Measurements from ENCODE around the gene PRKCB.

PRKCB gene

DNA sequence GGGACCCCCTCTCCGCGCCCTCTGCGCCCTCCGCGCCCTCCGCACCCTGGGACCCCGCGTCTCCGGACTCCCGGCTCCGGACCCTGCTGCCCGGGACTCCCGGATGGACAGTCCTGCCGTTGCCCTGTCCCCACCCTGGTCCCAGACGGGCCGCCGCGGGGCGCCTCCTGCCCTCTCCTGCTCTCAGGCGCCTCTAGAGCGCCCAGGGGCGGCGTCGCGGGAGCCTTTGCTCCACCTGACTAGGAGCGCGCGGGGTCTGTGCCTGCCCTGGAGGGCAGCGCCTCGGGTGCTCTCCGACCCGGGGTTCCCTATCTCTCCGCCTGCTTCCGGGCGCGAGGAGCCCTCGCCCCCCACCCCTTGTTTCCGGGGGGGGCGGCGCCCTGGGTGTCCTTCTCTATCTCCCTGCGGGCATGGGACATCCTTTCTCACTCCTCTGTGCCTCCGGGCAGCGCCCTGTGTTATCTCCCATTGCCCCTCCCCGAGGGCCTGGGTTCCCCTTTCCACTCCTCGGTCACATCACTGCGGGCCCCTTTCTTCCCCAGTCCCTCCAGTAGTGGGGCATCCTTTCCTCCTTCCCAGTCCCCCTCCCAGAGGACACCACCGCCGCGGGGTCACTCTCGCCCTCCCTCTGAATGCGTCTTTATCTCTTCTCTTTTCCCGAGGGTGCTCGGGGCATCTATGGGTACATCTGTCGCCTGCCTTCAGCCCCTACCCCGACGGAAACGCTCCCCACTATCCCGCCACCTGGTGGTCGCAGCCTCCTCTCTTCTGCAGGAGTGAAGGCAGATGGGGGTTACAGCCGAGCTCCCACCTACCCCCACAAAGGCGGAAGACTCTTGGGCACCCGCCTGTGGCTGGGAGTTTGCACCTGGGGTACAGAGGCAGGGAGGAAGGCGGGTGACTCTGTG lies 875 bp downstream of the PRKCB start:
- DNase-seq, result no peak

DNA sequence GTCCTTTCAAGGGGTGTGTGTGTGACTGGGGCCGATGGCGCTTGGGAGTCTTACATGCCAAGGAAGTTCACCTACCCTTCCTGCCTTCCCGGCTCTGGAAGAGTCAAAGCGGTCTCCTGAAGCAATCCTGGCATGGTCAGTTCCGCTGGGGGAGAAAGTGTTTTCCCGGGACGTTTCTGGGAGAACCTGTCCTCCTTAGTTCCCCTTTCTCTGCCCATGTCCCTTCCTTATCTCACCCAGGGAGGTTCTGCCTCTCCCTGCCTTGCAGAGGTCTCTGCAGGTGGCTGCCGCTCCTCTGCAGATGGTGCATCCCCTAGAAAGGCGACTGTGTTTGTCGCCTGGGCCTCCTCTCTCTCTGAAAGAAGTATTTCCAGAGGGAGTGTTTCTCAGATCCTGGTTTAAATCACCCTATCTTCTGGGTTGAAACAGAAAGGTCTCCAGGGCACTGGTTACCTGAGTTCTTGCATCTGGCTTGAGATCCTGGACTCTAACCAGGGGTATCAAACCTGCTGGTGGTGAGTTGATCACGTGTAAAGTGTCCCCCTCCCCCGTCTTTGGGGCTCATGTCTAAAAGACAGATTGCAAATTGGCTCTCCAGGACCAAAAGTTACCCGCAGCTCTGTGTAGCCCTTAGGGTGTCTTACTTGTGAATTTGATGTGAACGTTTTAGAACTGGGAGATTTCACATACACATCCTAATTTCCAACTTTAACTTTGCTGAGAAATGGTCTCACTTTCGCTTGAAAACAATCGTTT lies 1.9 kb downstream of the PRKCB start:
- no peak for DNase-seq

DNA sequence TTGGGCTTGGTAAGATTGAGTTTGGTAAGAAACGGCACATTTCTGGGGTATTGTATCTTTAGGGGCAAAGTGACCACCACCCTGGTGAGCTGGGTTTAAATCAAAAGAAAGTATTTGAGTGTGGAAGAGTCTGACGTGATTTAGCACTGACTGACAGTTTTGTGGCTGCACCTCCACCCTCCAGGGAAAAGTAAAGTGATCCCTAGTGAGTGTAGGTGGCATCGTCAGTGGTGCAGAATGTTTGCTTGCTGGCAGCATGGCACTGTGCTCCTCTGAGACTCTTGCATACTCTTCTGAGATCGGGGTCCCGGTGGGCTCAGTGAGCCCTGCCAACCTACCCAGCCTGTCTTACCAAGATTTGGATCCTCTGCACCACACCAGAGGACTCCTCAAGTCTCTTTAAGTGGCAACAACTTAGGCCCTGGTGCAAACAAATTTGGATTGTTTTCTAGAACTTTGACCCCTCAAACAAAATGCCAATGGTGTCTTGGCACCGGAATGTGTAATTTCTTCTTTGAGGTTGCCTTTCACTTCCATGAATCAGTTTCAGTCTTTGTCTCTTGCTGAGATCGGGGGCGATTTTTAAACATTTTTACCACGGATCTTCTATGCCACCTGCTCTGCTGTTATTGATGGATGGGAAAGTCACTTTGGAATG lies 2.8 kb downstream of the PRKCB start:
- DNase-seq, result no peak

DNA sequence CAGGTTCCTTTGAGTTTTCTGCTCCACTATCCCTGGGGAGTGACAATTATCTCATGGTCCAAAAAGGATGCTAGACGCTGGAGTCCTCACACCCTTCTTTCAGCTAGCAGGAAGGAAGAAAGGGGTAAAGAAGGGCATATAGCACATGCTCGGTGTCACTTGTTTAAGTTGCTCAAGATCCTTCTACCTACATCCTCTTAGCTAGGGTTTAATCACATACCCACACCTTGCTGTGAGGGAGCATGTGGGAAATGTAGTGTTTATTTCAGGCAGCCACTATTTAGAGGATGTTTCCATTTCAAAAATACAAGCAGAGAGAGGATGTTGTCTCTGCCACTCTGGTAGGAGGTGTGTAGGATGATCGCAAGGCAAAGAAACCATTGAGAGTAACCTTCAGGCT lies 4.5 kb downstream of the PRKCB start:
- DNase-seq, result no peak

DNA sequence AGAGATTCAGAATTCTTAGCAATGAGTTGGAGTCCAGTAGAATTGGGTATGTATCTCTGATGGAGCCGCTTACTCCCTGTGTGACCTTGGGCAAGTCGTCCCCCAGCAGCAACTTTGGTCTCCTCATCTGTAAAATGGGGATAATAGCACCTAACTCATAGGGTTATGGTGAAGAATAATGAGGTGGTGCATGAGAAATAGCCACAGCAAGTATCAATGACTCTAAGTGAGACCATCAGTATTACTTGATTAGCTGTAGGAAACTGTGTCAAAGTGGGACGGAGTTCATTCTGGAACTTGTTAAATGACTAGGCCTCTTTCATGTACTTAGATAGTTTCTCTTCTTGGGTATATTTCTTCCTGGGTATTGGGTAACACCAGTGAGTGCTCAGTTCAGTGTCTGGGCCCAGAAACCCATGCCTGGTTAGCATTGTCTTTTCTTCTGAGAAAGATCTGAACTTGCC lies 6.4 kb downstream of the PRKCB start:
- no peak for DNase-seq

DNA sequence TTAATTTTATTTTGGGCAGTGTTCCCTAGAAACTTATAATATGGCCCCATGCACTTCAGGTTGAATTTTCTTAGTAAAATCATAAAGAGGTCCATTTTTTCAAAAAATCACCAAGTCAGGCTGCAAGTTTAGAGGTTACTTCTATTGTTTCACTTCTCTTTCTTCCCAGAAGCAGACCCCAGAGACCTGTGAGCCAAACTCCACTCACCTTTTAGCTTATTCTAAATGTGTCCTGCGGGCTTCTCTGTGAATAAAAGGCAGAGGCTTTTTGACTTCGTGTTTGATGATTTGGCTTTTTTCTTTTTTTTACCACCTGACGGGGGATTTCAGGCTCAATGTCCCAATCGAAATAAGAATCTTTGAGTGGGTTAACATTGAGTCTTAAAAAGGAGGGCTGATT lies 7.4 kb downstream of the PRKCB start:
- DNase-seq, result no peak

DNA sequence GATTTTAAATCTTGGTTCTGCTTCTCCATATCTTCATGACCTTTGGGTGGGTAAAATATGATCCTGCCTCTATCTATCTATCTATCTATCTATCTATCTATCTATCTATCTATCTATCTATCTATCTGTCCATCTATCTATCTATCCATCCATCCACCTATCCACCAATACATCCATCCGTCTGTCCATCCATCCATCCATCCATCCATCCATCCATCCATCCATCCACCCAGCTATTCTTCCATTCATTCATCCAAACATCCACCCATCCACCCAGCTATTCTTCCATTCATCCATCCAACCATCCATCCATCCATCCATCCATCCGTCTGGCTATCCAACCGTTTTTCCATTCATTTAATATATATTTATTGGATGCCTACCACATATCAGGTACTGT lies 11.5 kb downstream of the PRKCB start:
- DNase-seq, result no peak

DNA sequence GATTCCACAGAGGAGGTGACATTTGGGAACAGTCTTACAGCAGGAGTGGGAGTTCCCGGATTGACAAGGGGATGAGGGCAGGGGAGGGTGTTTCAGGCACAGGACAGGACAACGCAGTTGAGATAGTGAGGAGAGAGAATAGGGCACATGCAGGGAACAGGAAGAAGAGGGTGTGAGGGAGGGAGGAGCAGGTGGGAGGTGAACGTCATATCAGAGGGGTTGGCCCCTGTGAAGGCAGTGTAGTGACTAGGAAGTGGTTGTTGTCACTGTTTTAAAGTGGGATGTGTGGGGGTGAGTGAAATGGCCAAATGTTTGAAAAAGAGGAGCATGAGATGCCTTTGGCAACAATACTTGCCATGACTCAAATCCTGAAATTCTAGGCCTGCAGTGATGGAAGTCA lies 12.2 kb downstream of the PRKCB start:
- DNase-seq, result no peak

DNA sequence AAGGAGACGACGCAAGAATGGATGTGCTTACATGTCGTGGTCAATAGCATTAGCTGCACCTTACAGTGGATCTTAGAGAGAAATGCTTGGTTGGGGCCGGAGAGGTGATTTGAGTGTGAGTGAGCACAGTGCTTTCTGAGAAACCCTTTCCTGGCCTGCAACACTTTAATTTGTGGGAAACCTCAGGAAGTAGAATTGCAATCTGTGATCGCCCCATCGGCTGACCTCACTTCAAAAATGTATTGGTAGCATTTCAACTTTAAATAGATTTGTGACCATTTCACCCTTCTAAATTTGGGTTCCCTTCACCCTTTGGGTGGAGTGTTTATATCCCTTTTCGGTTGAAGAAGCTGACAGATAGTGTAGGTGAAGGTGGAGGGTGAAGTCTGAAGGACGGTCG lies 13.2 kb downstream of the PRKCB start:
- DNase-seq, result no peak

DNA sequence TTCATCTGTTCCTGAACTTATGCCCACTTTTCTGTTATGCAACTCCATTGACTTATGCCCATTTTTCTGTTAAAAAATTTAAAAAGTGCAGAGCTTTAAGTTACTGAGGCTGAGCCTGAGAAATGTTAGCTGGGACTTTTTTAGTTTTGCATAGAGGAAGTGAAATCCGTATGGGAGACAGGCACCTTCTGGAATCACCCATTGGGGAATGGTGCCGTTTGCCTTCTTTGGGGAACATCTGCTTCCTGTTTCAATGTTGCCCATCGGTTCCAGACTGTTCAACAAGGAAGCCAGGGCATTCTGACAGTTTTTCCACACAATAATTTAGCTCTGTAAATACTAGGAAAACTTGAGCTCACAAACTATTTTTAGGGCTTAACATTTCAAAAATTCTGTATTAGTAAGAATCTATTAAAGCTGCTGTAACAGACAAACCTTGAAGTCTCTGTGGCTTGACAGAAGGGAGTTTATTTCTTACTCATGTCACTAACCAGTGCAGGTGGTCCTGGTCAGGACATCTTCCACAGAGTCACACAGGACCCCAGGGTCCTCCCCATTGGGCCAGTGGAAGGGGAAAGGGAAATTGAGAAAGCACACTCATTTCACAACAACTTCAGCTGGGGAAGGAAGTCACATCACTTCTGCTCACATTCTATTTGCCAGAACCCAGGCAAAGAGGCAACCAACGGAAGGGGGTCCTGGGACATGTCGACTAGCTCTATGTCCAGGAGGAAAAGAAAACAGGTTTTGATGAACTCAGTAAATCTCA lies 17.2 kb downstream of the PRKCB start:
- no peak for DNase-seq

DNA sequence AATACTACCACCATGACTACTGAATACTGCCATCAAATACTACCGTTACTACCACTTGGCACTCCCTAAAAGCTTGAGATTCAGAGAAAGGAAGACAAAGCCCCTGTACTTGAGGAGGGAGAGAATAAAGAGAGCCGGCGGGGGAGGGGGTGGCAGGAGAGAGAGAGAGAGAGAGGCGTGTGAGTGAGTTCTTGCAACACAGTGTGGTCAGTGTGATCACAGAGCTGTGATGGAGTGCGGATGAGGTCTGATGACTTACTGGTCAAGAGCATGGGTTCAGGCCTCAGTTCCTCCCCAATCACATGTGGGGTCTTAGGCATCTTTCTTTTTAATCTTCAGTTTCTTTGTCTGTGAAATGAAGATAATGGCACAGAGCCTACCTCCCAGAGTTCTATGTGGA lies 19.2 kb downstream of the PRKCB start:
- no peak for DNase-seq

DNA sequence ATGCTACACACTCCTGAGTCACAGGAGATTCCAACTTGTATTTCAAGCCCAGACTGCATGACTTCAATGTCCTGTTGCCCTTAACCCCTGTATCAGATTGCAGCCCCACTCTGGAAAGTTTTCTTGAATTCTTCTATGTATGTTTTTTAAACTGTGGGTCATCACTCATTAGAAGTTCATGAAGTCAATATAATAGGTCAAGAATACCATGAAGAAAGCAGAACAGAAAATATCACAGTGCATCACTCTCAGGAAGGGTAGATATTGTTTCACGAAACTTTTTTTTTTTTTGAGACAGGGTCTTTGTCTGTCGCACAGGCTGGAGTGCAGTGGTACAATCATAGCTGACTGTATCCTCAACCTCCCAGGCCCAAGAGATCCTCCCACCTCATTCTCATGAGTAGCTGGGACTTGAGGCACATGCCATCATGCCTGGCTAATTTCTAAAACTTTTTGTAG lies 20.5 kb downstream of the PRKCB start:
- no peak for DNase-seq

DNA sequence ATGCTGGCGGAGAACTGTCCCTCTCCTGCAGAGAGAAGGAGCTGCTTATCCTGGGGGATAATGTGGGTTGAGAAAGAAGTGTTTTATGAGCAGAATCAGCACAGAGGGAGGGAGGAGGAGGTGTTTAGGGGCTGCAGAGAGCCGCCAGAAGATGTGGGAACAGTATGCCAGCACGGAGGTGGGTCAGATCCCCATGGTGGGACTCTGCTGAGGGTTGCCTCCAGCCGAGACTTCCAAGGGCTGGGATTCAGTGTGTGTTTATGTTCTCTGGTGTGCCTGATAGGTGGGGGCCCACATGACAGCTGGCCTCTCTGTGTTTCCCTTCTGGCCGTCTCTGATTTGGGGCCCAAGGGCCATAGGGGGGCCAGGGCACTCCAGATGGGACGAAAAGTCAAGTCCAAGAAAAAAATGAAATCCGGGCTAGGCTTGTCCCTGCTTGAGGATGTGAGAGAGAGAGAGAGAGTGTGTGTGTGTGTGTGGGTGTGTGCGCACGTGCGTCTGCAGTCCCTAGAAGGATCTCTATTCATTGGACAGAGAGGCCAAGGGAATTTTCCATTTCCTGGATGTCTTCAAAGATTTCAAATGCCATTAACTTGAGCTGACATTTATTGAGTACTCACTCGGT lies 21.6 kb downstream of the PRKCB start:
- DNase-seq, result no peak

DNA sequence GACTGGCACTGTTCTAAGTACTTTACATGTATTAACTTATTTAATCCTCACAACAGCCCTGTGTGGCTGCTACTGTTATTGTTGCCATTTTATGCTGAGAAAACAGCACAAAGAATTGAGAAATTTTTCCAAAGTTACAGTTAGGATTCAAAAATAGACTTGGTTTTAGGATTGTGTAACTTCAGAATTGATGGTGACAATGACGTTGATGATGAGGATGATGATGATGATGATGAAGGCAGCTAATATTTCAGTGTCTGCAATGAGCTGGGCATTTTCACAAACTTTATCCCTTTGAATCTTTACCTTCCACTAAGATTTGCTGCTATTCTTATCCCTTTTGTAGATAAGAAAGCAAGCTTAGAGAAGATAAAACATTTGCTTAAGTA lies 22.1 kb downstream of the PRKCB start:
- no peak for DNase-seq

DNA sequence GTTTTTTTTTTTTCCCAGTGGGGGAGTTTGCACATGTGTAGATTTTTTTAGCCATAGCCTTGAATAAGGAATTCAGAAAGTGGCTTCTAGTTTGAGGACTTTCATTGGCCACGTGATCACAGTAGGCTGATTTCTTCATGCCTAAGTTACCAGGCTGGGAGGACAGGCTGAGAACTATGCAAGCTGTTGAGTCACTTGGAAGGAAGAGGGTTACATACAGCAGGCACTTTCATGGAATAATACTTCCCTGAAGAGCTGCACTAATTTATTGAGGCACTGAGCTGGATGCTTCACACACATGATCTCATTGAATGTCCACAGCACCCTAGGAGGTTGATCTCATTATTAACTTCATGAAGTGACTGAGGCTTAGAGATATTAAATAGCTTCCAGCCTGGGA lies 22.8 kb downstream of the PRKCB start:
- DNase-seq, result no peak

DNA sequence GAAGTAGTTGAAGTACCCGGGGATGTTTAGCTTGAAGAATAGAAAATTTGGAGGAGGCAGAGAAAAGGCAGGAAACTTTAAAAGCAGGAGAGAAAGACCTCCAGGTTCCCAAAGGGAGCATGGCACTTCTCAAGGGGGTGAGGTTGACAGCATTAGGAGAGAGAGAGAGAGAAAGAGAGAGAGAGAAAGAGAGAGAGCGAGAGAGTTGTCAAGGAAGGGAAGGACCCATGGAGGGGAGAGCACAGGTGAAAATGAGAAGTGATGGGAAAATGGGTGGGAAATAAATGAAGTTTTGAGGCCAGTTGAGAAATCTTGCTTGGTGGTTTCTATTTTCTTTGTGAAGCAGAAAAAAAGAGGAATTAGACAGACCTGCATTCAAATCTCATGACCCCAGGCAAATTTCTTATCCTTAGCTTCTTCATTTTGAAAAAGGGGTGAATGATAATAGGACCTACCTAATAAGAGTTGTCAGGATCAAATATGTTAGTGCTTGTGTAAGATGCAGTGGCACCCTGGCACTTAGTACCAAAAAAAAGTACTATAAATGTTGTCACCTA lies 24.0 kb downstream of the PRKCB start:
- DNase-seq, result no peak

DNA sequence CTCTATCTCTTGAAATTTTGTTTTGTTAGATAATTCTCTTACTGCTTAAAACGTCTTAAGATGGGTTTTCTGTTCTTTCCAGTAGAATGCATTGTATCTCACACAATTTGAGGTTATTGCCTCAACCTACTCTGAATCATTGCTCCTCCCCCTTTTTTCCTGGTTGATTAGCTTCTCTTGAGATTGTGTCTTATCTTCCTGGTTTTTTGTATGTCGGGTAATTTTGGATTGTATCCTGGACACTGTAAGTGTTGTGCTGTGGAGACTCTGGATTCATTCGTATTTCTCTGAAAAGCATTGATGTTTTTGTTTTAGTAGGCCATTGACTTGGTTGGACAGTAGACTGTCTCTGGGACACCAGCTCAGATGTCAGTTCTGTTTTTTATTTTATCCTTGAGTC lies 26.1 kb downstream of the PRKCB start:
- DNase-seq, result no peak

DNA sequence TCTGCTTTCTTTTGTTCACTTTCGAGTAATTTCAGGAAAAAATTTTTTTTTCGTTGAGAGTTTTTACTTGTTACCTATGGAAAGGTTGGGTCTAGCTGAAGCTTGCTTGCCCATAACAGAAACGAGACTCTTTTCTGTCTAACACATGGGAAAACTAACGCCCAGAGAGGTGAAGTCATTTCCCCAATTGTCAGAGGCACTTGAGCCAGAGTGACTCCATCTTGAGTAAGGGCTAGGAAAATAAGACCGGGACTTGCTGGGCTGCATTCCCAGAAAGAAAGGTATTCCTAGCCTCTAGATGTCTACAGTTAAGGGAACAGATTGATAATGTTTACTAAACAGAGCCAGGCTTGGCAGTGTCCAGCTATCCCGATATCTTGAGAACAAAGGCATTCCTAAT lies 26.8 kb downstream of the PRKCB start:
- DNase-seq, result no peak

DNA sequence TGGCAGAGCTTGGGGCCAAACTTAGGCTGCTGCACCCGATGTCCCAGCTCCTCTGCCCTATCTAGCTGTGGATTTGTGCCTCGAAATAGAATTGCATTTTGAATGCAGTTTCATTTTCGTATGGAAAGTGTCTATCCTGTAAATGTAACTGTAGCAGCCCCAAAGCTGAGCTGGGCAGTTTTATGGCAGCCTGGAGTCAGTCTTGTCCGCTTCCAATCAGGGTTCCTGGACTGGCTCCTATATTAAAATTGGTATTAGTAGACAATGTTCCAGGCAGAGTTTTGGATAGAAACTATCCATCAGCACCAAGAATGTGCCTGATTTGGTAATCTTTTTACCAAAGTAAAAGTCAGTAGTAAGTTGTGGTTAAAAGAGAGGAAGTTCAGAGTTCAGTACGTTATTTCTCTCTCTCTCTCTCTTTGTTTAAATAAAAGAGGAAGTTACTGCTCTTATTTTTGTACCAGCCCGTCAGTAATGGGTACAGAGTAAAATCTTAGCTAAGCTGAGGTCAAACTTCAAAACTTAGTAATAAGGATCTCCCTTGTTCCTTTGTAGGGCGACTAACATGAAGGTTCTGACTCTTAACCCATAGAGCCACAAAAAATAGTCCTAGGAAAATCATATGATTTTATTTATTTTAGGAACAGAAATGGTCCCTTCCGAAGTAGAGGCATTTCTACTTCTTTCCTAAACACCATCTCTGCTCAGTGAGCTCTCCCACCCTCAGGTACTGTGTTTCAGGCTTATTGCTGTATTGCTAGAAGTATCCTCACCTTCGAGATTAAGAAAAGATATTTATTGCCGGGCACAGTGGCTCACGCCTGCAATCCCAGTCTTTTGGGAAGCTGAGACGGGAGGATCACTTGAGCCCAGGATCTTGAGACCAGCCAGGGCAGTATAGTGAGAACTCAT lies 28.0 kb downstream of the PRKCB start:
- DNase-seq, result no peak

DNA sequence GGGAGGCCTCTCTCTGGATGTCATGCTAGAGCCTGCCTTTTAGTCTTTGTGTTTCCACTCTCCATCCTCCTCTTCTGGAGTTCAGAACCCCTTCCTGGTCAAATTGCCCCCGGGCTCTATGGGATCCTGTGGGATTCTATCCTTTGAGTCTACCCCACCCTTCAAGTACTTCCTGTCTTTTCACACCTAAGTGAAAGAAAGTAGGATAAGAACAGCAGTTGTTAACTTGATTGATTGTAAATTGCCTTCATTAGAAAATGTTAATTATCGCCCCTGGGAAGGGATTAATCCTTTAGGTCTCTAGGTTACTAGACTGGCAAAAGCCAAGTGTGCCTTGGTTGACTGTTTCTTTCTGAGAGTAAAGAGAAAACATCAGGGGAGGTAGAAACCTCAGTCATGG lies 30.1 kb downstream of the PRKCB start:
- DNase-seq, result no peak

DNA sequence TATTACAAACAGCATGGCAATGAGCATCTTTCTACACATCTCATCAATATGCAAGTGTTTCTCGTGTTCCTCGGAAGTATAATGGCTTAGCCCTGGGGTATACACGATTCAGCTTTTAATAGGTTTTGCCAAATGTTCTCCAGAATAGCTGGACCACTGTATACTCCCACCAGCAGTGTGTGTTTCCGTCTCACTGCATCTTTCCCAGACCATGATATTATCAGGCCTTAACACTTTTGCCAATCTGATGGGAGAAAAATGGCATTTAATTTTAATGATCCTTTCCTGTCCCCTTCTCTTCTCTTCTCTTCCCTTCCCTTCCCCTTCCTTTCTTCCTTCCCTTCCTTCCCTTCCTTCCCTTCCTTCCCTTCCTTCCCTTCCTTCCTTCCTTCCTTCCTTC lies 30.8 kb downstream of the PRKCB start:
- no peak for DNase-seq

Measured in NCI-H2029 treated with DMSO at 0.1 percent for 48 hours (cell line).